ENCODE measurements around the gene PRDX2. TPM values are rescaled to one million over a fixed set of nuclear protein-coding genes. Genes with fewer than 3 reads are reported as not detected.

PRDX2 gene
- total and polyA plus RNA-seq, 2 donors (not counting 3 experiments of a cell fraction or from before 2014, with no cell fraction given) = 247 to 492 TPM

- H3K9ac ChIP-seq (replicated peaks; ENCODE audit: extremely low read depth, insufficient read depth, low read length) = no peak overlapping the region
- BruUV-seq (replicated peaks) = no TSS peak
- CTCF ChIA-PET = interaction anchor here (0.6 to 12.6 kb wide), 7 partner anchors 9 to 84 kb away, joined by 3 to 524 read pairs (median 10); partner anchors contain the start of genes HOOK2, JUNB, PRDX2 and THSD8
- H3K36me3 ChIP-seq (ENCODE audit: control insufficient read depth in 2 of 2, extremely low read depth in 1 of 2, insufficient read depth in 2 of 2, low read length in 2 of 2) = no peaks in the 10 kb centered on the region
- H3K9me1 ChIP-seq (replicated peaks; ENCODE audit: control insufficient read depth, extremely low read depth, insufficient read depth, low read length) = no peaks in the 10 kb centered on the region
- no peak overlapping the region for H3K4me3 ChIP-seq (replicated peaks in 1 of 3; ENCODE audit: insufficient read depth in 1 of 3, low read depth in 1 of 3, low read length in 3 of 3)
- no peaks in the 10 kb centered on the region for H4K20me1 ChIP-seq (replicated peaks; ENCODE audit: control insufficient read depth, extremely low read depth, insufficient read depth, low read length)
- DNase-seq (ENCODE audit: low read depth, low spot score) = no peak
- H3K4me1 ChIP-seq (ENCODE audit: control insufficient read depth, extremely low read depth, insufficient read depth, low read length) = no peaks in the 10 kb centered on the region
- POLR2A ChIA-PET = interaction anchor here (1.2 kb wide), 1 partner anchor 32 kb away, joined by 4 read pairs; no protein-coding TSS in a partner anchor
- H3K9me3 ChIP-seq (replicated peaks; ENCODE audit: control insufficient read depth, insufficient read depth, low read length) = no peaks in the 10 kb centered on the region
- dilution Hi-C loops (cut with MboI; ENCODE audit: extremely low pct_ligation_motif_present, low sequenced_read_pairs) (no loop called here), intact Hi-C loops (cut with micrococcal nuclease) (no loop called here)
- TF ChIP-seq MAX (IDR thresholded peaks at IDR 0.05; ENCODE audit: insufficient read depth, insufficient read length) = no peak
- no peak for TF ChIP-seq GATA2 (IDR thresholded peaks at IDR 0.05; ENCODE audit: insufficient read depth, insufficient read length, low read depth, low read length)
- TF ChIP-seq JUN (IDR thresholded peaks at IDR 0.05; ENCODE audit: borderline replicate concordance, insufficient read depth, insufficient read length, low read depth) = no peak
- no peak for TF ChIP-seq CTCF (IDR thresholded peaks at IDR 0.05; ENCODE audit: extremely low read depth in 1 of 2, insufficient read depth in 1 of 2, low read depth in 1 of 2, low read length in 2 of 2)
- TF ChIP-seq MYC (IDR thresholded peaks at IDR 0.05; ENCODE audit: low read depth, low read length) = no peak
- TF ChIP-seq EZH2 (IDR thresholded peaks at IDR 0.05; ENCODE audit: borderline replicate concordance, low read depth, low read length, severe bottlenecking) = no peak
- H3K4me2 ChIP-seq (ENCODE audit: insufficient read depth, low read length) = no peak overlapping the region
- no peaks in the 10 kb centered on the region for H3K27me3 ChIP-seq (ENCODE audit: control insufficient read depth in 2 of 2, insufficient read depth in 2 of 2, low read length in 2 of 2)
- no peak overlapping the region for H3K27ac ChIP-seq (ENCODE audit: insufficient read depth, low read depth, low read length)
- no peak overlapping the region for H2AFZ ChIP-seq (ENCODE audit: low read depth, low read length)
- FAIRE-seq = no peak
- no peaks in the 10 kb centered on the region for H3K79me2 ChIP-seq (ENCODE audit: control insufficient read depth, insufficient read depth, low read length)
These were observed 36.9 kb downstream of the PRDX2 start for GRCh38 chr19:12764698-12765097.

Data from endothelial cell of umbilical vein (primary cell).